HG03520 (cell line): Measurements from ENCODE around the gene PET100.

Experiments used
- ATAC-seq: cut with Tn5 transposase; IDR thresholded peaks from one replicate; pipeline ENCODE4 v1.9.1; 2021; ENCODE audit warnings: mild to moderate bottlenecking, moderate library complexity; ENCODE audit not compliant: unreplicated experiment

The PET100 gene

DNA sequence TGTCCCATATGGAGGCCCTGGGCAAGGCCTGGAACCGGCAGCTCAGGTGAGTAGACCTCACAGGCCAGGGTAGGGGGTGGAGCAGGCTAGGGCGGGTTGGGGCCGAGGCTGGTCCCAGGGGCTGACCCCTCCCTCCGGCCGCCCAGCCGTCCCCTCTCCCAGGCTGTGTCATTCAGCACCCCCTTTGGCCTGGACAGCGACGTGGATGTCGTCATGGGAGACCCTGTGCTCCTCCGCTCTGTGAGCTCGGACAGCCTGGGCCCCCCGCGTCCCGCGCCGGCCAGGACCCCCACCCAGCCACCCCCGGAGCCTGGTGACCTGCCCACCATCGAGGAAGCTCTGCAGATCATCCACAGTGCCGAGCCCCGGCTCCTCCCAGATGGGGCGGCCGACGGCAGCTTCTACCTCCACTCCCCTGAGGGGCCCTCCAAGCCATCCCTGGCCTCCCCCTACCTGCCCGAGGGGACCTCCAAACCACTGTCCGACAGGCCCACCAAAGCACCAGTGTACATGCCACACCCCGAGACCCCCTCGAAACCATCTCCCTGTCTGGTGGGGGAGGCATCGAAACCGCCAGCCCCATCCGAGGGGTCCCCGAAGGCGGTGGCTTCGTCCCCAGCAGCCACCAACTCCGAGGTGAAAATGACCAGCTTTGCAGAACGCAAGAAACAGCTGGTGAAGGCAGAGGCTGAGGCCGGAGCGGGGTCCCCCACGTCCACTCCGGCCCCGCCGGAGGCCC is 17.9 kb upstream of the PET100 start:
- no peak for ATAC-seq

GRCh38 chr19:7612282-7613274 is 17.0 kb upstream of the PET100 start:
- ATAC-seq, result no peak

DNA sequence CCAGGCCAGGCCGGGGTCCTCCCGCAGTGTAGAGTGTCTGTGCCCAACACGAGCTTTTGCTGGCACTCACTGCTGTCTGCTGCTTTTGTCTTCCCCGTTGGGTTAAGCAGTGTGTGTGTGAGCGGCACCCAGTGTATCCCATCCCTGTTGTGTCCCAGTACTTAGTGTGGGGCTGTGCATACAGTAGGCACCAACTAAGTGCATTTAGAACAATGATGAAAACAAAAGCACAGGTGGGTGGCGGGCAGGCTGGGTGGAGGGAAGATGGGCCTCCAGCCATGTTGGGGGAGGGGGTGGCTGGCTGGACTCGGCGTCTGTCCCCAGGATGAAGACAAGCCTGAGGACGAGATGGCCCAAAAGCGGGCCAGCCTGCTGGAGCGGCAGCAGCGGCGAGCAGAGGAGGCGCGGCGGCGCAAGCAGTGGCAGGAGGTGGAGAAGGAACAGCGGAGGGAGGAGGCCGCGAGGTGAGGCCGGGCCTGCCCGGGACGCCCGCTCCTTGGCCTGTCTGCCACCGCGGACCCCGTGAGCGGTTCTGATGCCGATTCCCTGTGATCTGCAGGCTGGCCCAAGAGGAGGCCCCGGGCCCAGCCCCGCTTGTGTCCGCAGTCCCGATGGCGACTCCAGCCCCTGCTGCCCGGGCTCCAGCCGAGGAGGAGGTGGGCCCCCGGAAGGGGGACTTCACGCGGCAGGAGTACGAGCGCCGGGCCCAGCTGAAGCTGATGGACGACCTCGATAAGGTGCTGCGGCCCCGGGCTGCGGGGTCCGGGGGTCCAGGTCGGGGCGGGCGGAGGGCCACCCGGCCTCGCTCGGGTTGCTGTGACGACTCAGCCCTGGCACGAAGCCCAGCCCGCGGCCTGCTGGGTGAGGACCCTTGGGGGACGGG is 14.5 kb upstream of the PET100 start:
- no peak for ATAC-seq

DNA sequence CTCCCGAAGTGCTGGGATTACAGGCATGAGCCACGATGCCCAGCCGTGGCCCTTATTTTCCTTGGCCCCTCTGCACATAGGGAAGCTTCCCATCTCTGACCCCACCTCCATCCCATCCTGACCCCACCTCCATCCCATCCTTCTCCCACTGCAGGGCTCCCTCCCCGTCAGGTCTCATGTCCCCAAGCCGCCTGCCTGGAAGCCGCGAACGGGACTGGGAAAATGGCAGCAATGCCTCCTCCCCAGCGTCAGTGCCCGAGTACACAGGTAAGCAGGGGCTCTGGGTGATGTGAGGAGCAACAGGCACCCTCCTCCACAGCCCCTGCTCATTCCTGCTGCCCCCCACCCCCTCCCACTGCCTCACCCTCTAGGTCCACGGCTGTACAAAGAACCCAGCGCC is 12.4 kb upstream of the PET100 start:
- ATAC-seq, result no peak

- ATAC-seq, result no peak
Measured at GRCh38 chr19:7617735-7618134, 11.9 kb upstream of the PET100 start.

DNA sequence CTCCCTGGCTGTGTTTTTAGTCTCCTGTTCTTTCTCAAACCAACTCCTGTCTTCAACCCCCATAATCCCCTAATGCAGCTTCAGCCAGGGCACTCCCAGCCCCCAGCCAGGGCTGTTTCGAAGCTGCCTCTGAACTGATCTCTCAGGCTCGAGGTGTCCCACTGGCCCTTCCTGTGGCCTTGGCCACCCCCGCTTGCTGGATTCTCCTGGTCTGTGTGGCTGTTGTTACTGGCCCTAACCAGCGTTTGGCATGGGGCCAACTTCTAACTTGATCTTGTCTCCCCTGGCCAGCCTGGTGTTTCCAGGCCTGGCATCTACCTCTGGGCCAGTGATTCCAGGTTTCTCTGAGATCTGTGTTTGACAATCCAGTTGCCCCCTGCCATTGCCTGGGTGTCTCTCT is 11.2 kb upstream of the PET100 start:
- no peak for ATAC-seq

GRCh38 chr19:7618771-7619510 is 10.7 kb upstream of the PET100 start:
- ATAC-seq, result no peak

- ATAC-seq, result no peak
Measured at GRCh38 chr19:7619671-7620441, 9.7 kb upstream of the PET100 start.

GRCh38 chr19:7620442-7621412 is 8.9 kb upstream of the PET100 start:
- no peak for ATAC-seq

GRCh38 chr19:7622933-7623685 is 6.5 kb upstream of the PET100 start:
- ATAC-seq, result no peak

GRCh38 chr19:7623725-7624603 is 5.6 kb upstream of the PET100 start:
- ATAC-seq, result no peak

- ATAC-seq, result no peak
Measured at GRCh38 chr19:7624810-7625209, 4.8 kb upstream of the PET100 start.

- no peak for ATAC-seq
Measured at GRCh38 chr19:7625763-7626372, 3.7 kb upstream of the PET100 start.

DNA sequence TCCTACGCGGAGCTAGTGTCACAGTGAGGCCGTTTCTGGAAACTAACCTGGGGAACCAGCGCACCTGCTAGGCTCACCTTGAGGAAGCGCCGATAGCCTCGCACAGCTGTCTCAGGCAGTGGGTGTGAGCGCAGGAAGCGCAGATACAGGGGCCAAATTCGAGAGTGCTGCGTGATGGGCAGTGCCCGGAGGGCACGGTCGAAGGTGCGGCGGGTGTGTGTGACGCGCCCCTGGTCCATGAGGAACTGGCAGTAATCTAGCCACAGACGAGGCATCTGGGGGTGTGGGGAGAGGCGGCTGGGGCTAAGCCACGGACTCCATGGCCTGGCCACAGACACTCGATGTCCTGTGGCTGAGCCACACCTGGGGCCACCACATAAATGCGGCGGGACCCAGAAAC is 2.4 kb upstream of the PET100 start:
- ATAC-seq, result no peak

GRCh38 chr19:7628589-7629311 is 843 bp upstream of the PET100 start:
- no peak for ATAC-seq

GRCh38 chr19:7631577-7631976 is 2.0 kb downstream of the PET100 start:
- ATAC-seq, result no peak
